Esophagus squamous epithelium (tissue), 4 donors: ENCODE data around the gene CHMP5.

Experiments used
- CTCF ChIP-seq, 6 experiments: fragments of 450-650 bp in 4 of 6; fragments of 200-600 bp in 2 of 6; sonication (generic) in 2 of 6; IDR thresholded peaks; one replicate each; pipeline ENCODE4 v1.5.1; 2016 to 2019; ENCODE audit warnings: antibody characterized with exemption in 6 of 6, mild to moderate bottlenecking in 4 of 6, moderate library complexity in 4 of 6
- POLR2A ChIP-seq, 4 donors: fragments of 450-650 bp; IDR thresholded peaks; one replicate each; pipeline ENCODE4 v1.6.1; 2017; ENCODE audit warnings: antibody characterized with exemption in 4 of 4, mild to moderate bottlenecking in 4 of 4, moderate library complexity in 3 of 4

- TF ChIP-seq POLR2A (IDR thresholded peaks at IDR 0.05) (no peak), CTCF (IDR thresholded peaks at IDR 0.05) (no peak)
These were observed 30.0 kb downstream of the CHMP5 start for GRCh38 chr9:33294670-33295432.
